Activated naive CD4-positive, alpha-beta T cell treated with anti-CD3 and anti-CD28 coated beads for 36 hours (primary cell): ENCODE measurements around the gene FRMD5. TPM values are rescaled to one million over a fixed set of nuclear protein-coding genes. Genes with fewer than 3 reads are reported as not detected.

Experiments used
- CTCF ChIA-PET: fragments of 350-600 bp; sonication (Branson Sonifier 250); formaldehyde crosslinking; loops from one replicate; lab custom pipeline; 2021; ENCODE audit warnings: antibody characterized with exemption; lab: Charles Lee
- DNase-seq: peaks from one replicate; pipeline ENCODE4 v3.0.0-alpha.2; 2020
- H3K27ac Mint-ChIP-seq: one replicate; pipeline ENCODE4 v1.8.0; 2021; ENCODE audit warnings: mild to moderate bottlenecking, mixed read lengths
- H3K27me3 Mint-ChIP-seq: one replicate; pipeline ENCODE4 v1.8.0; 2021; ENCODE audit warnings: low read depth, mixed read lengths
- H3K36me3 Mint-ChIP-seq: one replicate; pipeline ENCODE4 v1.8.0; 2021; ENCODE audit warnings: low read depth, mixed read lengths
- H3K4me1 Mint-ChIP-seq: one replicate; pipeline ENCODE4 v1.8.0; 2021; ENCODE audit warnings: low read depth, mixed read lengths
- H3K4me3 Mint-ChIP-seq: one replicate; pipeline ENCODE4 v1.8.0; 2021; ENCODE audit warnings: mild to moderate bottlenecking, moderate library complexity, mixed read lengths
- H3K9me3 Mint-ChIP-seq: one replicate; pipeline ENCODE4 v1.8.0; 2021; ENCODE audit warnings: mixed read lengths
- intact Hi-C: fragments of 100-400 bp; cut with micrococcal nuclease; formaldehyde crosslinking; loops from one replicate; pipeline ENCODE4 v1.15.1; 2023
- total RNA-seq, 2 experiments: library from RNA; stranded (reverse); gene quantifications; one replicate each; pipeline ENCODE4 v1.2.3, GENCODE V29; 2021

FRMD5 gene
- total RNA-seq, 2 experiments from 2014 or later = 0.37 to 0.50 TPM

DNA sequence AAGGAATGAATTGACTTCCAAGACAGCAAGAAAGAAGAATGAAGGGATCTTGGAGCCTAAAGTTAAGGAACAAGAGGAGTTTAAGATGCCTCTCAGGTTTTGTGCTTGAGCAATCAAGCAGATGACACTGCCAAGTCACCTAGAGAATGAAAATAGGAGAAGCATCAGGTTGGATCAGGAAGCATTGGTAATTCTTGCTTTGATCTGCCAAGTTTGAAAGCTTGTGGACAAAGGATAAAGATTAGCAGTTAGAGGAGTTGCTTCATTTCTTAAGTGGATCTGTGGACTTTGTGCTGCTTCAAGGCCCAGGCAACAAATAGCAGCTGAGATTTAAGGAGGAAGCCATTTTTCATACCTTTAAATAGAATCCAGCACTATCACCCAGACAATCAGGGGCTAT, 35.6 kb downstream of the FRMD5 start:
- no peaks in the 10 kb centered on the region for H3K9me3 Mint-ChIP-seq
- no peaks in the 10 kb centered on the region for H3K36me3 Mint-ChIP-seq
- peaks cover 5% of the 10 kb centered on the region for H3K4me1 Mint-ChIP-seq
- no peak for DNase-seq
- peaks cover 20% of the 10 kb centered on the region for H3K27me3 Mint-ChIP-seq
- H3K4me3 Mint-ChIP-seq = no peak overlapping the region
- H3K27ac Mint-ChIP-seq = no peak overlapping the region
- intact Hi-C loops = no loop called here
- CTCF ChIA-PET = no interaction called here

DNA sequence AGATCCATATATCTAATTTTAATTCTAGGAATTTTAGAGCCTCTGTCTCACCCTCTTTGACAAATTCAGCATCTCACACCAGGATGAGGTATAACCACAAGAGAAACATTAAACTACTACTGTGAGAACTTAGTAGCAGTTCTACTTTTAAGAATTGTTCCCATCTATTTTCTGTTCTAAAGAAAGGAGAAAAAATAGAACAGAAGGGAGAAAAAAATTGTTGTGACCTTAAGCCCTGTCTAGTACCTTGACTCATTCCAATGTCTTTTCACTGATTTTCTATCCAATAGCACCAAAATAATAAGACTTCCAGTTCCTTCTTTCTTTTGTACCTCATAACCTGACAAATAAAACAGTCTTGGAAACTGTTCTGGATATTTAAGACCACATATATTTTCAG, 37.0 kb downstream of the FRMD5 start:
- Mint-ChIP-seq H3K27ac (no peak overlapping the region), H3K36me3 (no peaks in the 10 kb centered on the region), H3K9me3 (no peaks in the 10 kb centered on the region), H3K27me3 (peaks cover 22% of the 10 kb centered on the region), H3K4me3 (no peak overlapping the region), H3K4me1 (peaks cover 5% of the 10 kb centered on the region)
- CTCF ChIA-PET = no interaction called here
- no peak for DNase-seq
- intact Hi-C loops = no loop called here

DNA sequence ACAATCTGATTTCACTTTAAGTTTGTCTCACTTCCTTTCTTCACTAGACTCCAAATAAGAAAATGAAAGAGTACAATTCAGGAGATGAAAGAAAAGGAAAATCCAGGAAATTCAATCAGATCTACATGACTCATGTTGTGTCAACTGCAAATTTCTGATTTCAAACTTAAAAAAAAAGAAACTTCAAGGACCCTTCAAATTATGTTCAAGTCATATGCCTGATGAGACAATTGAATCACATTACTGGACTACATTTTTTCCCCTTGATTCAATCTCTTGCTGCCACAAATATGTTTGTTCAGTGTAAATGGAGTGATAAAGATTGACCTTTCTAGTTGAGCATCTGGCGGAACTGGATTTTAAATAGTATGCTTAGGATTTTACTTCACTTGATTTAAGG, 37.4 kb downstream of the FRMD5 start:
- intact Hi-C loops = no loop called here
- Mint-ChIP-seq H3K27ac (peak overlapping the region; percentile 38), H3K27me3 (peaks cover 26% of the 10 kb centered on the region), H3K36me3 (no peaks in the 10 kb centered on the region), H3K4me3 (no peak overlapping the region), H3K9me3 (no peaks in the 10 kb centered on the region), H3K4me1 (peaks cover 5% of the 10 kb centered on the region)
- no peak for DNase-seq
- CTCF ChIA-PET = interaction anchor here (1.5 kb wide), 1 partner anchor 33 kb away, joined by 3 read pairs; no protein-coding TSS in a partner anchor

- intact Hi-C loops = no loop called here
- peaks cover 5% of the 10 kb centered on the region for H3K4me1 Mint-ChIP-seq
- no peak overlapping the region for H3K4me3 Mint-ChIP-seq
- no peak overlapping the region for H3K27ac Mint-ChIP-seq
- CTCF ChIA-PET = no interaction called here
- peaks cover 14% of the 10 kb centered on the region for H3K27me3 Mint-ChIP-seq
- DNase-seq = no peak
- no peaks in the 10 kb centered on the region for H3K9me3 Mint-ChIP-seq
- no peaks in the 10 kb centered on the region for H3K36me3 Mint-ChIP-seq
Observed at GRCh38 chr15:44153352-44153751, 41.7 kb downstream of the FRMD5 start.

DNA sequence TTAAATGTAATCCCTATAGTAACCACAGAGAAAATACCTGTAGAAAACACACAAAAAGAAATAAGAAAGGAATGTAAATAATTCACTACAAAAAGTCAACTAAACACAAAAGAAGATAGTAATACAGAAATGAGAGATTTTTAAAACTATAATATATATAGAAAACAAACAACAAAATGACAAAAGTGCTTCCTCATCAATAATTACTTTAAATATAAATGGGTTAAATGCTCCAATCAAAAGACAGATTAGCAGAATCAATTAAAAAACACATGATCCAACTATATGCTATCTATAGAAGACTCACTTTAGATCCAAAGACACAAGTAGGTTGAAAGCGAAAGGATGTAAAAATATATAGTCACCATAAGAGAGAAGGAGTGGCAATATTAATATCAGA, 45.8 kb downstream of the FRMD5 start:
- Mint-ChIP-seq H3K27ac (no peak overlapping the region), H3K4me1 (no peaks in the 10 kb centered on the region), H3K27me3 (peaks cover 20% of the 10 kb centered on the region), H3K36me3 (no peaks in the 10 kb centered on the region), H3K4me3 (no peak overlapping the region), H3K9me3 (no peaks in the 10 kb centered on the region)
- no peak for DNase-seq
- CTCF ChIA-PET = no interaction called here
- intact Hi-C loops = no loop called here

DNA sequence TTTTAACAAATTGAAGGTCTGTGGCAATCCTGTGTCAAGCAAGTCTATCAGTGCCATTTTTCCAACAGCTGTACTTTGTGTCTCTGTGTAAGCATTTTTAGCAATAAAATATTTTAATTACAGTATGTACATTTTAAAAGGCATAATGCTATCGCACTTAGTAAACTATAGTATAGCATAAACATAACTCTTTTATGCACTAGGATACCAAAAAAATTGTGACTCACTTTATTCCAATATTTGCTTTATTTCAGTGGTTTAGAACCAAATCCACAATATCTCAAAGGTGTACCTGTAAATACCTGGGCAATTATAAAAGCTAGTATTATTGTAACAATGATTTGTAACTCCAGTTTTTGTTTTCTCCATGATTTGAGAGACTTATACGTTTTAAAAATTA, 46.5 kb downstream of the FRMD5 start:
- intact Hi-C loops = no loop called here
- Mint-ChIP-seq H3K27me3 (peaks cover 20% of the 10 kb centered on the region), H3K4me1 (no peaks in the 10 kb centered on the region), H3K4me3 (no peak overlapping the region), H3K36me3 (no peaks in the 10 kb centered on the region), H3K27ac (no peak overlapping the region), H3K9me3 (no peaks in the 10 kb centered on the region)
- CTCF ChIA-PET = no interaction called here
- DNase-seq = no peak

GRCh38 chr15:44147636-44148035, 47.4 kb downstream of the FRMD5 start:
- Mint-ChIP-seq H3K4me3 (no peak overlapping the region), H3K27me3 (peaks cover 14% of the 10 kb centered on the region), H3K36me3 (no peaks in the 10 kb centered on the region), H3K4me1 (no peaks in the 10 kb centered on the region), H3K27ac (no peak overlapping the region), H3K9me3 (no peaks in the 10 kb centered on the region)
- DNase-seq = no peak
- CTCF ChIA-PET = no interaction called here
- intact Hi-C loops = no loop called here

DNA sequence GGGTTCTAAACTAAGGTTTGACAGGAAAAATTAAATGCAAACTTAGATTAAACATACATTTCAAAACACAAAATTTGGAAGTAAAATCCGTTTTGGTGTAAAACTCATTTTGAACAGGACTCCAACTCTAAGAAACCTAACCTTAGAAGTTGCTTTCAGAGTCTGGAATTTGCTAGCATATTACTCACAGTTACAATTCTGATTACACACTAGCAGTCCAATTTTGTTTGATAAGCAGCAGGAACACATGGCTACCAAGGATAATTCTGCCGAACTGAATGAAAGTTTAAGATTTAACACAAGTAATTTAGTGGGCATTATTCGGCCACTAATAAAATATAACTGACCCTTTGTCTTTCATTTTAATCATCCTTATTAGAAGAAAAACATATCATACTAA, 49.6 kb downstream of the FRMD5 start:
- Mint-ChIP-seq H3K4me1 (no peaks in the 10 kb centered on the region), H3K27ac (no peak overlapping the region), H3K27me3 (peaks cover 11% of the 10 kb centered on the region), H3K4me3 (no peak overlapping the region), H3K9me3 (no peaks in the 10 kb centered on the region), H3K36me3 (no peaks in the 10 kb centered on the region)
- intact Hi-C loops = no loop called here
- DNase-seq = no peak
- CTCF ChIA-PET = no interaction called here

DNA sequence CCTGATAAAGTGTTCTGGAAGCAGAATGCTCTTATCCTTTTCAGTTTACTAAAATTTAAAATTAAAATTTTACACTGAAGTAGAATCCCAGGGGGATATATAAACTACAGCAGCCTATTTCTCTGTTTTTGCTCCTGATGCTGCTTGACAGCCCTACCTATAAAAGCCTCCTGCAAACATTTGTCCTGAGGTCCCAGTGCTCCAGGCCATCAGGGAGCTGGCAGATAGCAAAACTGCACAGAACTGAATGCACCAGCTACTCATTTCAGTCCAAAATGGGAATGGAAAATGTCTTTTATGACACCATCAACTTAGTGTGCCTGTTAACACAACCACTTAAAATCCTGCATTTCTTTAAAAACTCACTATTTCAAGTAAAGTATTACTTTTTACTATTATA, 50.1 kb downstream of the FRMD5 start:
- Mint-ChIP-seq H3K27ac (no peak overlapping the region), H3K36me3 (no peaks in the 10 kb centered on the region), H3K4me3 (no peak overlapping the region), H3K27me3 (peaks cover 9% of the 10 kb centered on the region), H3K9me3 (no peaks in the 10 kb centered on the region), H3K4me1 (no peaks in the 10 kb centered on the region)
- DNase-seq = no peak
- intact Hi-C loops = no loop called here
- CTCF ChIA-PET = no interaction called here

DNA sequence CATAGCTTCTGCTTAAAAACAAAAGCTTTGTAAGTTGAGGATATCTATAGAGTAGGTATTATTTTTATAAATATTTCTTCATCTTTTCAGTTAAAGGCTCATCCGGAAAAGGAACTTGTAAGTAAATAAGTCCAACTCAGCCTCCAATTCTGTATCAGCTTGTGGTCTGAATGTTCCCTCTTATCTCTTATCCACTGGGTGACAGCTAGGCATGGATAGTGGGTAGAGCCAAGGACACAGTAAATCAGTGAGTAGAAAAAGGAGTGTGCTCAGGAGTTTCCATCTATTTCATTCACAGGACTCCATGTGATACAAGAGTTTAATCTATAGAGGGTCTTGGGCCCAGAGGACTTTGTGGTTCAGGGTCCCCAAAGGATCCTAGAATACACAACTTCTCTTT, 50.9 kb downstream of the FRMD5 start:
- CTCF ChIA-PET = no interaction called here
- H3K27ac Mint-ChIP-seq = no peak overlapping the region
- H3K4me1 Mint-ChIP-seq = no peaks in the 10 kb centered on the region
- no peaks in the 10 kb centered on the region for H3K36me3 Mint-ChIP-seq
- intact Hi-C loops = no loop called here
- H3K27me3 Mint-ChIP-seq = peaks cover 6% of the 10 kb centered on the region
- no peak for DNase-seq
- no peaks in the 10 kb centered on the region for H3K9me3 Mint-ChIP-seq
- H3K4me3 Mint-ChIP-seq = no peak overlapping the region

- no peaks in the 10 kb centered on the region for H3K4me1 Mint-ChIP-seq
- DNase-seq = no peak
- H3K27ac Mint-ChIP-seq = no peak overlapping the region
- no peaks in the 10 kb centered on the region for H3K36me3 Mint-ChIP-seq
- intact Hi-C loops = no loop called here
- H3K4me3 Mint-ChIP-seq = no peak overlapping the region
- CTCF ChIA-PET = no interaction called here
- H3K27me3 Mint-ChIP-seq = no peaks in the 10 kb centered on the region
- H3K9me3 Mint-ChIP-seq = no peaks in the 10 kb centered on the region
Observed at GRCh38 chr15:44137750-44138149, 57.3 kb downstream of the FRMD5 start.

DNA sequence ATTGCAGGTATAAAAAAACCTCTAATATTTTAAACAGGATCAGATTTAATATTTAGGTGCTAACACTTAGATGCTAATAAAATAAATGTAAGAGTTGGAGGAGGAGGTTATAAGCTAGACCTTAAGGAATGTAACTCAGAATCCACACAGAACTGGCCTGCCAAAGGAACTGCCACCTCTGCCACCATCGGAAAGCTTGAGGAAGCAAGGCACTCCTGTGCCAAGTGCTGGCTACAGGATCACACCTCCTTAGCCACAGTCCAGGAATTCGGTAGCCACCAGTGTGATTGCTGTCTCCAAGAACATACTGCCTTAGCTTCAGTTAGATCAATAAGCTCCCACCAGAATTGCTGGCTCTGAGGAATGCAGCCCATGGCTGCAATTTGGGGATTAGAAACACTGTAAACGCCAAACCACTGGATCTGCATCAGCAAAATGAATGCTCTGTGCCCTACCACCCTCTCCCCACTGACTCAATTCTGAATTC, 58.0 kb downstream of the FRMD5 start:
- CTCF ChIA-PET = no interaction called here
- DNase-seq = no peak

GRCh38 chr15:44132057-44132456, 63.0 kb downstream of the FRMD5 start:
- Mint-ChIP-seq H3K4me1 (no peaks in the 10 kb centered on the region), H3K9me3 (no peaks in the 10 kb centered on the region), H3K36me3 (no peaks in the 10 kb centered on the region), H3K27me3 (peaks cover 6% of the 10 kb centered on the region), H3K27ac (no peak overlapping the region), H3K4me3 (no peak overlapping the region)
- no peak for DNase-seq
- CTCF ChIA-PET = no interaction called here
- intact Hi-C loops = no loop called here

More for the DNA sequence above, 58.0 kb downstream of the FRMD5 start:
- Mint-ChIP-seq H3K4me3 (no peak overlapping the region), H3K9me3 (no peaks in the 10 kb centered on the region), H3K4me1 (no peaks in the 10 kb centered on the region), H3K27ac (no peak overlapping the region), H3K36me3 (no peaks in the 10 kb centered on the region), H3K27me3 (no peaks in the 10 kb centered on the region)
- intact Hi-C loops = no loop called here

GRCh38 chr15:44130778-44131177, 64.3 kb downstream of the FRMD5 start:
- H3K4me1 Mint-ChIP-seq = no peaks in the 10 kb centered on the region
- no peak overlapping the region for H3K4me3 Mint-ChIP-seq
- no peak for DNase-seq
- H3K27ac Mint-ChIP-seq = no peak overlapping the region
- CTCF ChIA-PET = no interaction called here
- no peaks in the 10 kb centered on the region for H3K36me3 Mint-ChIP-seq
- H3K9me3 Mint-ChIP-seq = no peaks in the 10 kb centered on the region
- intact Hi-C loops = no loop called here
- H3K27me3 Mint-ChIP-seq = peaks cover 6% of the 10 kb centered on the region
